ENCODE measurements around the gene S1PR4.

- TF ChIP-seq, protein P1, sequence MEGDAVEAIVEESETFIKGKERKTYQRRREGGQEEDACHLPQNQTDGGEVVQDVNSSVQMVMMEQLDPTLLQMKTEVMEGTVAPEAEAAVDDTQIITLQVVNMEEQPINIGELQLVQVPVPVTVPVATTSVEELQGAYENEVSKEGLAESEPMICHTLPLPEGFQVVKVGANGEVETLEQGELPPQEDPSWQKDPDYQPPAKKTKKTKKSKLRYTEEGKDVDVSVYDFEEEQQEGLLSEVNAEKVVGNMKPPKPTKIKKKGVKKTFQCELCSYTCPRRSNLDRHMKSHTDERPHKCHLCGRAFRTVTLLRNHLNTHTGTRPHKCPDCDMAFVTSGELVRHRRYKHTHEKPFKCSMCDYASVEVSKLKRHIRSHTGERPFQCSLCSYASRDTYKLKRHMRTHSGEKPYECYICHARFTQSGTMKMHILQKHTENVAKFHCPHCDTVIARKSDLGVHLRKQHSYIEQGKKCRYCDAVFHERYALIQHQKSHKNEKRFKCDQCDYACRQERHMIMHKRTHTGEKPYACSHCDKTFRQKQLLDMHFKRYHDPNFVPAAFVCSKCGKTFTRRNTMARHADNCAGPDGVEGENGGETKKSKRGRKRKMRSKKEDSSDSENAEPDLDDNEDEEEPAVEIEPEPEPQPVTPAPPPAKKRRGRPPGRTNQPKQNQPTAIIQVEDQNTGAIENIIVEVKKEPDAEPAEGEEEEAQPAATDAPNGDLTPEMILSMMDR (IDR thresholded peaks at IDR 0.05), result no peak
- TF ChIP-seq POLR2A (IDR thresholded peaks at IDR 0.05), result no peak
These were observed 44.8 kb upstream of the S1PR4 start for GRCh38 chr19:3133793-3134116.
